GM18499 (cell line): ENCODE data around the gene UFSP2.

ENCODE experiments used
- ATAC-seq: cut with Tn5 transposase; IDR thresholded peaks from one replicate; pipeline ENCODE4 v1.9.1; 2021; ENCODE audit warnings: moderate number of reproducible peaks; ENCODE audit not compliant: insufficient read depth, unreplicated experiment

The UFSP2 gene

GRCh38 chr4:185358514-185358913, 67.2 kb downstream of the UFSP2 start:
- ATAC-seq = no peak

GRCh38 chr4:185357733-185358440, 67.9 kb downstream of the UFSP2 start:
- no peak for ATAC-seq

GRCh38 chr4:185357211-185357610, 68.6 kb downstream of the UFSP2 start:
- no peak for ATAC-seq

- ATAC-seq = no peak
Observed at GRCh38 chr4:185352741-185353140, 73.0 kb downstream of the UFSP2 start.

- ATAC-seq = no peak
Observed at GRCh38 chr4:185352202-185352601, 73.6 kb downstream of the UFSP2 start.

- no peak for ATAC-seq
Observed at GRCh38 chr4:185351691-185352090, 74.1 kb downstream of the UFSP2 start.
